ENCODE results near the gene REEP3. TPM values are rescaled to one million over a fixed set of nuclear protein-coding genes. Genes with fewer than 3 reads are reported as not detected.

REEP3 gene
- total and polyA plus RNA-seq, 2 of the 8 experiments (the other 6 are each of a cell fraction or from before 2014, with no cell fraction given) = 5.8 to 31.5 TPM

DNA sequence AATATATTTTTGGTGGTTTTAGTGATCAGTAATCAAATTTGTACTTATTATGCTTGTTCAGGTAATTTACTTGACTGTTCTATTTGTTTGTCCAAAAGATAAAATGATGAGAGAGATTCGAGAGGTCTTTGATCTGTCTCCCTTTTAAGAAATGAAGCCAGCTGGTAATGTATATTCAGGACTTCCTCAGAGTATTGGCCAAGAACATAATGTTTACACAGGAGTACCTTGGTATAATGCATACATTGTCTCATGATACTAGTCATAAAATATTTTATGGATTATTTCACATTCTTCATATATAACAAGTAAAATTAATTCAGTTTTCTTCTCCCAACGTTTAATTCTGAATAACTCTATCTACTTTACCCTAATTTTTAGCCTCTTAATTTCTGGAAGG is 100.9 kb downstream of the REEP3 start:
- DNase-seq (ENCODE audit: low read depth in 1 of 2, low spot score in 2 of 2) = no peak
- no peak overlapping the region for H3K23ac ChIP-seq (ENCODE audit: insufficient read length)
- no peak overlapping the region for H2BK15ac ChIP-seq (ENCODE audit: low read length)
- H3K4ac ChIP-seq (replicated peaks; ENCODE audit: insufficient read length, low read depth, low read length) = no peak overlapping the region
- FAIRE-seq = no peak
- H3K4me2 ChIP-seq (ENCODE audit: insufficient read depth in 1 of 2, low read depth in 2 of 2, low read length in 2 of 2) = no peak overlapping the region
- H3K14ac ChIP-seq (ENCODE audit: insufficient read length) = no peak overlapping the region
- no peak overlapping the region for H2AK5ac ChIP-seq (ENCODE audit: low read depth, low read length)
- H2BK20ac ChIP-seq (ENCODE audit: low read length) = no peak overlapping the region
- H3K4me3 ChIP-seq (ENCODE audit: extremely low read depth in 1 of 4, insufficient read depth in 2 of 4, low read depth in 3 of 4, low read length in 4 of 4) = no peak overlapping the region
- H3K23me2 ChIP-seq (ENCODE audit: low read depth, low read length) = no peaks in the 10 kb centered on the region
- H2BK5ac ChIP-seq (ENCODE audit: low read depth, low read length) = no peak overlapping the region
- no peaks in the 10 kb centered on the region for H3K79me1 ChIP-seq (ENCODE audit: low read depth, low read length)
- H4K20me1 ChIP-seq (replicated peaks in 1 of 2; ENCODE audit: control insufficient read depth in 1 of 2, insufficient read depth in 2 of 2, low read length in 2 of 2) = no peaks in the 10 kb centered on the region
- H2BK12ac ChIP-seq (ENCODE audit: low read depth, low read length) = no peak overlapping the region
- H3K27me3 ChIP-seq (replicated peaks in 1 of 4; ENCODE audit: control insufficient read depth in 3 of 4, extremely low read depth in 1 of 4, insufficient read depth in 3 of 4, low read length in 3 of 4) = no peaks in the 10 kb centered on the region
- H3K27ac ChIP-seq (ENCODE audit: low read depth, low read length) = no peak overlapping the region
- CTCF ChIA-PET (ENCODE audit: partially characterized antibody) = interaction anchor here (1.0 to 2.5 kb wide), 2 partner anchors 12 to 98 kb away, joined by 3 to 6 read pairs; no protein-coding TSS in a partner anchor
- H3K9me3 ChIP-seq (ENCODE audit: insufficient read depth in 2 of 2, low read depth in 1 of 2, low read length in 1 of 2) = no peaks in the 10 kb centered on the region
- H3K79me2 ChIP-seq (ENCODE audit: control insufficient read depth in 1 of 2, insufficient read depth in 2 of 2, low read length in 2 of 2) = no peaks in the 10 kb centered on the region
- POLR2A ChIA-PET (ENCODE audit: partially characterized antibody) = interaction anchor here (1.3 kb wide), 1 partner anchor 107 kb away, joined by 3 read pairs; no protein-coding TSS in a partner anchor
- no peak overlapping the region for H4K8ac ChIP-seq (ENCODE audit: extremely low read depth, insufficient read depth, low read length)
- H3K18ac ChIP-seq (ENCODE audit: extremely low read depth, low read length) = no peak overlapping the region
- H3K4me1 ChIP-seq (replicated peaks in 1 of 4; ENCODE audit: control insufficient read depth in 3 of 4, insufficient read depth in 4 of 4, low read length in 3 of 4) = peaks cover 0 to 3% (median 1%) of the 10 kb centered on the region in 4 experiments; a peak in 1 of 7 replicates
- H4K5ac ChIP-seq (ENCODE audit: insufficient read length, low read depth, low read length) = no peak overlapping the region
- H3K9ac ChIP-seq (replicated peaks in 1 of 4; ENCODE audit: extremely low read depth in 1 of 4, low read depth in 3 of 4, low read length in 3 of 4) = no peak overlapping the region
- peaks cover 0 to 3% (median 1%) of the 10 kb centered on the region in 4 experiments; a peak in 3 of 8 replicates for H3K36me3 ChIP-seq (ENCODE audit: control insufficient read depth in 2 of 4, insufficient read depth in 4 of 4, low read length in 3 of 4)
- TF ChIP-seq EZH2 (IDR thresholded peaks at IDR 0.05; ENCODE audit: low read depth, low read length, severe bottlenecking) (no peak), CTBP2 (IDR thresholded peaks at IDR 0.05; ENCODE audit: borderline replicate concordance, insufficient read depth, insufficient read length, low read length) (no peak), HDAC2 (IDR thresholded peaks at IDR 0.05; ENCODE audit: borderline replicate concordance in 1 of 2, low read depth in 2 of 2, low read length in 2 of 2) (no peak), PHF8 (conservative IDR thresholded peaks at IDR 0.05; ENCODE audit: low read depth, low read length) (no peak), POLR2A (IDR thresholded peaks at IDR 0.05; ENCODE audit: control extremely low read depth in 1 of 2, low read depth in 2 of 2, low read length in 2 of 2) (no peak), RXRA (IDR thresholded peaks at IDR 0.05; ENCODE audit: insufficient read depth, low read depth, low read length) (no peak), RFX5 (IDR thresholded peaks at IDR 0.05; ENCODE audit: borderline replicate concordance, low read depth, low read length) (no peak), SP2 (IDR thresholded peaks at IDR 0.05; ENCODE audit: low read length) (no peak), POLR2AphosphoS5 (IDR thresholded peaks at IDR 0.05; ENCODE audit: low read depth, low read length) (no peak), EP300 (IDR thresholded peaks at IDR 0.05; ENCODE audit: borderline replicate concordance in 1 of 2, low read depth in 2 of 2, low read length in 2 of 2) (no peak)
- no peak overlapping the region for H2BK120ac ChIP-seq (replicated peaks; ENCODE audit: low read depth, low read length)
- no peak overlapping the region for H2AFZ ChIP-seq (ENCODE audit: low read length)
- 88% methylated on average over 2 of the region's 2 CpGs; no CpG with 5 or more reads in 1 of the 2 experiments for WGBS, 2 experiments (ENCODE audit: extremely low coverage in 1 of 2, insufficient coverage in 1 of 2, insufficient read length in 1 of 2, insufficient replicate concordance in 2 of 2, low coverage in 1 of 2, low lambda C conversion rate in 2 of 2, missing lambda C conversion rate in 1 of 2)
- H4K91ac ChIP-seq (replicated peaks; ENCODE audit: insufficient read length, low read length) = no peak overlapping the region
- H3K56ac ChIP-seq (replicated peaks; ENCODE audit: insufficient read length, low read depth, low read length) = no peak overlapping the region

Data from H1 (cell line).